Testis (tissue), 3 donors: ENCODE results near the gene CTSC. TPM values are rescaled to one million over a fixed set of nuclear protein-coding genes. Genes with fewer than 3 reads are reported as not detected.

Experiments used
- DNase-seq: peaks from one replicate; pipeline ENCODE4 v3.0.0-alpha.2; 2019
- H3K27ac ChIP-seq, 2 donors: fragments of 200-600 bp; sonication (generic); one replicate each; pipeline ENCODE4 v1.5.1; 2019
- H3K27me3 ChIP-seq: fragments of 200-600 bp; sonication (generic); one replicate; pipeline ENCODE4 v1.5.1; 2019
- H3K36me3 ChIP-seq: fragments of 200-600 bp; sonication (generic); one replicate; pipeline ENCODE4 v1.5.1; 2017; ENCODE audit warnings: low read depth; ENCODE audit errors: missing control alignments
- H3K4me1 ChIP-seq: fragments of 200-600 bp; sonication (generic); one replicate; pipeline ENCODE4 v1.5.1; 2019
- H3K4me3 ChIP-seq, 2 donors: fragments of 200-600 bp; sonication (generic); one replicate each; pipeline ENCODE4 v1.5.1; 2017 to 2019
- H3K9me3 ChIP-seq: fragments of 200-600 bp; sonication (generic); one replicate; pipeline ENCODE4 v1.5.1; 2017
- CTCF ChIP-seq, 3 experiments: fragments of 450-650 bp in 2 of 3; fragments of 200-600 bp in 1 of 3; sonication (generic) in 1 of 3; IDR thresholded peaks; one replicate each; pipeline ENCODE4 v1.5.1; 2016 to 2019; ENCODE audit warnings: antibody characterized with exemption in 3 of 3, mild to moderate bottlenecking in 2 of 3, moderate library complexity in 1 of 3
- POLR2A ChIP-seq: fragments of 450-650 bp; IDR thresholded peaks from one replicate; pipeline ENCODE4 v1.6.1; 2017; ENCODE audit warnings: antibody characterized with exemption, mild to moderate bottlenecking, moderate library complexity
- WGBS, 2 donors: methylation state at CpG; one replicate each; pipeline ENCODE4 v1.1.5; 2018; 5-methylcytosine and 5-hydroxymethylcytosine counted together
- intact Hi-C: fragments of 100-400 bp; cut with DNase I; formaldehyde crosslinking; loops from one replicate; pipeline ENCODE4 v1.15.1; 2023; ENCODE audit warnings: low total_unique reads
- polyA plus RNA-seq: library from polyadenylated mRNA; stranded (reverse); fragments of 350-450 nt; fragmentation: Illumina TruSeq; extraction: RNeasy Lipid Tissue Mini Kit (QIAGEN cat#74804); gene quantifications from one replicate; pipeline ENCODE4 v1.2.3, GENCODE V29; 2014; ENCODE audit warnings: low read depth, low replicate concordance; ENCODE audit not compliant: insufficient read depth
- total RNA-seq, 2 donors: library from RNA; depleted of rRNA; stranded (reverse); fragments of >200 nt; gene quantifications; one replicate each; pipeline ENCODE4 v1.2.3, GENCODE V29; 2016

The CTSC gene
- total and polyA plus RNA-seq, 3 donors from 2014 or later, result 39.1 to 71.0 (median 65.3) TPM

GRCh38 chr11:88275636-88276035, 61.9 kb downstream of the CTSC start:
- peaks cover 5% of the 10 kb centered on the region for H3K4me1 ChIP-seq
- H3K27me3 ChIP-seq, result no peaks in the 10 kb centered on the region
- TF ChIP-seq CTCF (IDR thresholded peaks at IDR 0.05) (no peak), POLR2A (no peak)
- H3K4me3 ChIP-seq, result no peak overlapping the region
- no peaks in the 10 kb centered on the region for H3K9me3 ChIP-seq
- H3K36me3 ChIP-seq, result no peaks in the 10 kb centered on the region
- no peak overlapping the region for H3K27ac ChIP-seq
- DNase-seq, result no peak
- intact Hi-C loops, result no loop called here
- WGBS, 2 donors, result 48 to 69% methylated on average over 1 of the region's 1 CpG

- Histone ChIP-seq H3K4me1 (no peaks in the 10 kb centered on the region), H3K4me3 (no peak overlapping the region), H3K9me3 (no peaks in the 10 kb centered on the region), H3K27ac (no peak overlapping the region), H3K36me3 (no peaks in the 10 kb centered on the region), H3K27me3 (no peaks in the 10 kb centered on the region)
- DNase-seq, result no peak
- intact Hi-C loops, result no loop called here
- TF ChIP-seq POLR2A (no peak), CTCF (IDR thresholded peaks at IDR 0.05) (no peak)
- WGBS, 2 donors, result 89 to 100% methylated on average over 1 of the region's 1 CpG
Observed at GRCh38 chr11:88266919-88267318, 70.6 kb downstream of the CTSC start.

- no peaks in the 10 kb centered on the region for H3K36me3 ChIP-seq
- intact Hi-C loops, result no loop called here
- H3K27me3 ChIP-seq, result no peaks in the 10 kb centered on the region
- H3K27ac ChIP-seq, result no peak overlapping the region
- H3K9me3 ChIP-seq, result no peaks in the 10 kb centered on the region
- no peak for TF ChIP-seq POLR2A
- no peak for TF ChIP-seq CTCF (IDR thresholded peaks at IDR 0.05)
- no peaks in the 10 kb centered on the region for H3K4me1 ChIP-seq
- no peak for DNase-seq
- H3K4me3 ChIP-seq, result no peak overlapping the region
Observed at GRCh38 chr11:88266157-88266556, 71.4 kb downstream of the CTSC start.

GRCh38 chr11:88259431-88259830, 78.1 kb downstream of the CTSC start:
- no peak overlapping the region for H3K27ac ChIP-seq
- H3K36me3 ChIP-seq, result no peaks in the 10 kb centered on the region
- TF ChIP-seq POLR2A, result no peak
- TF ChIP-seq CTCF (IDR thresholded peaks at IDR 0.05), result no peak
- no peaks in the 10 kb centered on the region for H3K4me1 ChIP-seq
- DNase-seq, result no peak
- intact Hi-C loops, result no loop called here
- H3K27me3 ChIP-seq, result no peaks in the 10 kb centered on the region
- no peak overlapping the region for H3K4me3 ChIP-seq
- H3K9me3 ChIP-seq, result no peaks in the 10 kb centered on the region

GRCh38 chr11:88252208-88252607, 85.3 kb downstream of the CTSC start:
- no peak overlapping the region for H3K4me3 ChIP-seq
- H3K27ac ChIP-seq, result no peak overlapping the region
- DNase-seq, result no peak
- H3K36me3 ChIP-seq, result no peaks in the 10 kb centered on the region
- H3K4me1 ChIP-seq, result peaks cover 3% of the 10 kb centered on the region
- H3K27me3 ChIP-seq, result no peaks in the 10 kb centered on the region
- intact Hi-C loops, result no loop called here
- no peaks in the 10 kb centered on the region for H3K9me3 ChIP-seq
- no peak for TF ChIP-seq POLR2A
- TF ChIP-seq CTCF (IDR thresholded peaks at IDR 0.05), result no peak
